Activated naive CD8-positive, alpha-beta T cell treated with anti-CD3 and anti-CD28 coated beads, Interleukin-2, amount 50 U/mL, for 24 hours (primary cell): ENCODE measurements around the gene GAS2.

Source experiments
- ATAC-seq: fragments of 150-1000 bp; cut with Tn5 transposase; one replicate; pipeline ENCODE4 v1.10.0; 2021
- DNase-seq: peaks from one replicate; pipeline ENCODE4 v3.0.0; 2021
- H3K27ac Mint-ChIP-seq: one replicate; pipeline ENCODE4 v1.8.0; 2021; ENCODE audit warnings: mild to moderate bottlenecking, mixed read lengths
- H3K27me3 Mint-ChIP-seq: one replicate; pipeline ENCODE4 v1.8.0; 2021; ENCODE audit warnings: mixed read lengths
- H3K36me3 Mint-ChIP-seq: one replicate; pipeline ENCODE4 v1.8.0; 2021; ENCODE audit warnings: low read depth, mixed read lengths
- H3K4me1 Mint-ChIP-seq: one replicate; pipeline ENCODE4 v1.8.0; 2021; ENCODE audit warnings: mixed read lengths
- H3K4me3 Mint-ChIP-seq: one replicate; pipeline ENCODE4 v1.8.0; 2021; ENCODE audit warnings: mild to moderate bottlenecking, moderate library complexity, mixed read lengths
- H3K9me3 Mint-ChIP-seq: one replicate; pipeline ENCODE4 v1.8.0; 2021; ENCODE audit warnings: mixed read lengths

GAS2 gene

GRCh38 chr11:22775248-22775647 lies 108.8 kb downstream of the GAS2 start:
- Mint-ChIP-seq H3K27me3 (peaks cover 7% of the 10 kb centered on the region), H3K4me3 (no peak overlapping the region), H3K9me3 (no peaks in the 10 kb centered on the region), H3K27ac (no peak overlapping the region), H3K36me3 (no peaks in the 10 kb centered on the region), H3K4me1 (no peaks in the 10 kb centered on the region)
- DNase-seq (no peak), ATAC-seq (no peak)

GRCh38 chr11:22778642-22779041 lies 112.2 kb downstream of the GAS2 start:
- DNase-seq, result no peak
- no peak overlapping the region for H3K27ac Mint-ChIP-seq
- peaks cover 6% of the 10 kb centered on the region for H3K4me1 Mint-ChIP-seq
- H3K36me3 Mint-ChIP-seq, result no peaks in the 10 kb centered on the region
- H3K27me3 Mint-ChIP-seq, result peaks cover 7% of the 10 kb centered on the region
- H3K9me3 Mint-ChIP-seq, result no peaks in the 10 kb centered on the region
- H3K4me3 Mint-ChIP-seq, result no peak overlapping the region
- no peak for ATAC-seq

GRCh38 chr11:22779850-22780249 lies 113.4 kb downstream of the GAS2 start:
- Mint-ChIP-seq H3K4me1 (peaks cover 6% of the 10 kb centered on the region), H3K9me3 (no peaks in the 10 kb centered on the region), H3K36me3 (no peaks in the 10 kb centered on the region), H3K27me3 (peaks cover 4% of the 10 kb centered on the region), H3K27ac (no peak overlapping the region), H3K4me3 (no peak overlapping the region)
- ATAC-seq (no peak), DNase-seq (no peak)

GRCh38 chr11:22780952-22781593 lies 114.7 kb downstream of the GAS2 start:
- H3K9me3 Mint-ChIP-seq, result no peaks in the 10 kb centered on the region
- peaks cover 6% of the 10 kb centered on the region for H3K4me1 Mint-ChIP-seq
- no peak overlapping the region for H3K4me3 Mint-ChIP-seq
- H3K27ac Mint-ChIP-seq, result no peak overlapping the region
- peaks cover 2% of the 10 kb centered on the region for H3K27me3 Mint-ChIP-seq
- DNase-seq (no peak), ATAC-seq (no peak)
- no peaks in the 10 kb centered on the region for H3K36me3 Mint-ChIP-seq

- Mint-ChIP-seq H3K36me3 (no peaks in the 10 kb centered on the region), H3K27ac (no peak overlapping the region), H3K27me3 (no peaks in the 10 kb centered on the region), H3K4me3 (no peak overlapping the region), H3K9me3 (no peaks in the 10 kb centered on the region), H3K4me1 (peaks cover 6% of the 10 kb centered on the region)
- ATAC-seq, result no peak
- no peak for DNase-seq
Observed at GRCh38 chr11:22785251-22785650, 118.8 kb downstream of the GAS2 start.

GRCh38 chr11:22786475-22786874 lies 120.1 kb downstream of the GAS2 start:
- no peaks in the 10 kb centered on the region for H3K36me3 Mint-ChIP-seq
- no peak overlapping the region for H3K4me3 Mint-ChIP-seq
- H3K27ac Mint-ChIP-seq, result no peak overlapping the region
- no peaks in the 10 kb centered on the region for H3K27me3 Mint-ChIP-seq
- DNase-seq (no peak), ATAC-seq (no peak)
- H3K4me1 Mint-ChIP-seq, result no peaks in the 10 kb centered on the region
- no peaks in the 10 kb centered on the region for H3K9me3 Mint-ChIP-seq

- no peaks in the 10 kb centered on the region for H3K9me3 Mint-ChIP-seq
- H3K27ac Mint-ChIP-seq, result no peak overlapping the region
Observed at GRCh38 chr11:22787055-22787454, 120.6 kb downstream of the GAS2 start.

GRCh38 chr11:22787551-22788162 lies 121.2 kb downstream of the GAS2 start:
- H3K36me3 Mint-ChIP-seq, result no peaks in the 10 kb centered on the region
- H3K4me3 Mint-ChIP-seq, result no peak overlapping the region

More at GRCh38 chr11:22787055-22787454, 120.6 kb downstream of the GAS2 start:
- Mint-ChIP-seq H3K4me1 (no peaks in the 10 kb centered on the region), H3K27me3 (no peaks in the 10 kb centered on the region), H3K4me3 (no peak overlapping the region), H3K36me3 (no peaks in the 10 kb centered on the region)
- no peak for ATAC-seq
- no peak for DNase-seq

GRCh38 chr11:22792497-22792896 lies 126.1 kb downstream of the GAS2 start:
- peak; percentile 86 for ATAC-seq
- no peak overlapping the region for H3K27ac Mint-ChIP-seq

More at GRCh38 chr11:22787551-22788162, 121.2 kb downstream of the GAS2 start:
- Mint-ChIP-seq H3K27me3 (no peaks in the 10 kb centered on the region), H3K4me1 (no peaks in the 10 kb centered on the region), H3K27ac (no peak overlapping the region), H3K9me3 (no peaks in the 10 kb centered on the region)
- DNase-seq (peak; percentile 10), ATAC-seq (no peak)

GRCh38 chr11:22795914-22796313 lies 129.5 kb downstream of the GAS2 start:
- no peak overlapping the region for H3K27ac Mint-ChIP-seq
- H3K27me3 Mint-ChIP-seq, result peaks cover 2% of the 10 kb centered on the region
- H3K9me3 Mint-ChIP-seq, result no peaks in the 10 kb centered on the region
- no peak overlapping the region for H3K4me3 Mint-ChIP-seq
- ATAC-seq, result no peak
- DNase-seq, result no peak
- H3K36me3 Mint-ChIP-seq, result no peaks in the 10 kb centered on the region
- H3K4me1 Mint-ChIP-seq, result no peaks in the 10 kb centered on the region

More at GRCh38 chr11:22792497-22792896, 126.1 kb downstream of the GAS2 start:
- no peak overlapping the region for H3K4me3 Mint-ChIP-seq
- H3K9me3 Mint-ChIP-seq, result no peaks in the 10 kb centered on the region
- no peak for DNase-seq
- no peaks in the 10 kb centered on the region for H3K4me1 Mint-ChIP-seq
- no peaks in the 10 kb centered on the region for H3K36me3 Mint-ChIP-seq
- H3K27me3 Mint-ChIP-seq, result no peaks in the 10 kb centered on the region

GRCh38 chr11:22797047-22797446 lies 130.6 kb downstream of the GAS2 start:
- no peak for ATAC-seq
- Mint-ChIP-seq H3K36me3 (no peaks in the 10 kb centered on the region), H3K9me3 (no peaks in the 10 kb centered on the region), H3K4me3 (no peak overlapping the region), H3K4me1 (no peaks in the 10 kb centered on the region), H3K27me3 (peaks cover 2% of the 10 kb centered on the region), H3K27ac (no peak overlapping the region)
- no peak for DNase-seq

GRCh38 chr11:22798901-22799300 lies 132.5 kb downstream of the GAS2 start:
- Mint-ChIP-seq H3K27me3 (peaks cover 2% of the 10 kb centered on the region), H3K4me1 (no peaks in the 10 kb centered on the region), H3K4me3 (no peak overlapping the region), H3K9me3 (no peaks in the 10 kb centered on the region), H3K36me3 (no peaks in the 10 kb centered on the region), H3K27ac (no peak overlapping the region)
- no peak for DNase-seq
- ATAC-seq, result no peak

- DNase-seq, result no peak
- no peak for ATAC-seq
- no peaks in the 10 kb centered on the region for H3K36me3 Mint-ChIP-seq
- H3K9me3 Mint-ChIP-seq, result no peaks in the 10 kb centered on the region
- H3K4me3 Mint-ChIP-seq, result no peak overlapping the region
- H3K27ac Mint-ChIP-seq, result no peak overlapping the region
- peaks cover 2% of the 10 kb centered on the region for H3K27me3 Mint-ChIP-seq
- no peaks in the 10 kb centered on the region for H3K4me1 Mint-ChIP-seq
Observed at GRCh38 chr11:22800482-22800881, 134.1 kb downstream of the GAS2 start.

- Mint-ChIP-seq H3K36me3 (no peaks in the 10 kb centered on the region), H3K9me3 (no peaks in the 10 kb centered on the region), H3K27me3 (peaks cover 2% of the 10 kb centered on the region)
Observed at GRCh38 chr11:22802861-22803260, 136.4 kb downstream of the GAS2 start.

GRCh38 chr11:22807391-22807790 lies 141.0 kb downstream of the GAS2 start:
- Mint-ChIP-seq H3K4me3 (no peak overlapping the region), H3K36me3 (peaks cover 6% of the 10 kb centered on the region), H3K27me3 (no peaks in the 10 kb centered on the region), H3K9me3 (peaks cover 8% of the 10 kb centered on the region), H3K4me1 (peaks cover 2% of the 10 kb centered on the region), H3K27ac (no peak overlapping the region)
- ATAC-seq (no peak), DNase-seq (no peak)

More at GRCh38 chr11:22802861-22803260, 136.4 kb downstream of the GAS2 start:
- ATAC-seq (no peak), DNase-seq (no peak)
- Mint-ChIP-seq H3K27ac (no peak overlapping the region), H3K4me3 (no peak overlapping the region), H3K4me1 (no peaks in the 10 kb centered on the region)
